Urinary bladder (tissue), 4 donors: ENCODE measurements around the gene CFAP97D1. TPM values are rescaled to one million over a fixed set of nuclear protein-coding genes. Genes with fewer than 3 reads are reported as not detected.

ENCODE experiments used
- DNase-seq: peaks from one replicate; pipeline ENCODE4 v3.0.0-alpha.2; 2015; ENCODE audit errors: extremely low spot score
- H3K27ac ChIP-seq: one replicate; pipeline ENCODE4 v1.5.1; 2013; ENCODE audit warnings: low read depth, mild to moderate bottlenecking, moderate library complexity
- H3K36me3 ChIP-seq: one replicate; pipeline ENCODE4 v1.6.1; 2013; ENCODE audit warnings: mild to moderate bottlenecking, moderate library complexity; ENCODE audit not compliant: insufficient read depth
- H3K4me1 ChIP-seq: one replicate; pipeline ENCODE4 v1.6.1; 2013; ENCODE audit warnings: mild to moderate bottlenecking, moderate library complexity; ENCODE audit not compliant: insufficient read depth
- H3K4me3 ChIP-seq: one replicate; pipeline ENCODE4 v1.5.1; 2013; ENCODE audit warnings: low read depth, low read length
- WGBS: extraction: QIAGEN DNeasy Blood & Tissue Kit; methylation state at CpG from one replicate; pipeline ENCODE4 v1.1.7; 2013; 5-methylcytosine and 5-hydroxymethylcytosine counted together
- polyA plus RNA-seq: library from polyadenylated mRNA; stranded (reverse); fragments of 200-250 nt; gene quantifications from one replicate; pipeline ENCODE4 v1.2.3, GENCODE V29; 2013
- total RNA-seq: library from RNA; depleted of rRNA; stranded (reverse); fragments of >200 nt; gene quantifications from one replicate; pipeline ENCODE4 v1.2.3, GENCODE V29; 2014
- donor health status: healthy with polysubstance abuse.
- donor health status: healthy.

CFAP97D1 gene
- total and polyA plus RNA-seq, 2 donors = 0.05 TPM; not detected in 1

DNA sequence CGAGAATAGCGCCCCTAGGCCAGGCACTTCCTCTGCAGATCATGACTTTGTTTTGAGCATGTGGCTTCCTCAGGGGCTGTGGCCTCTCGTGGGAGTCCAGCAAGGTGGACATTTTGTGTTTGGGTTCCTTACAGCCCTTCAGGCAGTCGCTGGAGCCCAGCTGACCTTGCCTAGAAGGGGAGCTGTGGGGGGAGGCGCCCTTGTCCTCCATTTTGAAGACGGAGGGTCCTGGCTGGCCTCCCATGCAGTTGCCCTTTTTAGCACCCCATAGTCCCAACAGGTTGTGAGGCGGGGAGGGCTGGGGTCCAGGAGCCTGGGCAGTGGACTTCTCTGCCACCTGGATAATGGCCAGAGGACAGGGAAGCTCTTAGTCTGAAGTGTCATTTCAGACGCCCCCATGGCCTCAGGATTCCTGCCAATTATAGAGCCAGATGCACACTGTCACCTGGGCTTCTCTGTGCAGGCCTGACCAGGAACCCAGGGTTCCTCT, 23.0 kb upstream of the CFAP97D1 start:
- no peak overlapping the region for H3K4me3 ChIP-seq
- peaks cover 1% of the 10 kb centered on the region for H3K4me1 ChIP-seq
- H3K27ac ChIP-seq = no peak overlapping the region
- no peak for DNase-seq
- WGBS = 86% methylated on average over 8 of the region's 8 CpGs
- no peaks in the 10 kb centered on the region for H3K36me3 ChIP-seq

GRCh38 chr17:43758086-43758485, 22.1 kb upstream of the CFAP97D1 start:
- DNase-seq = no peak
- no peaks in the 10 kb centered on the region for H3K36me3 ChIP-seq
- H3K27ac ChIP-seq = no peak overlapping the region
- no peak overlapping the region for H3K4me3 ChIP-seq
- H3K4me1 ChIP-seq = peaks cover 1% of the 10 kb centered on the region
- WGBS = 82% methylated on average over 6 of the region's 6 CpGs

DNA sequence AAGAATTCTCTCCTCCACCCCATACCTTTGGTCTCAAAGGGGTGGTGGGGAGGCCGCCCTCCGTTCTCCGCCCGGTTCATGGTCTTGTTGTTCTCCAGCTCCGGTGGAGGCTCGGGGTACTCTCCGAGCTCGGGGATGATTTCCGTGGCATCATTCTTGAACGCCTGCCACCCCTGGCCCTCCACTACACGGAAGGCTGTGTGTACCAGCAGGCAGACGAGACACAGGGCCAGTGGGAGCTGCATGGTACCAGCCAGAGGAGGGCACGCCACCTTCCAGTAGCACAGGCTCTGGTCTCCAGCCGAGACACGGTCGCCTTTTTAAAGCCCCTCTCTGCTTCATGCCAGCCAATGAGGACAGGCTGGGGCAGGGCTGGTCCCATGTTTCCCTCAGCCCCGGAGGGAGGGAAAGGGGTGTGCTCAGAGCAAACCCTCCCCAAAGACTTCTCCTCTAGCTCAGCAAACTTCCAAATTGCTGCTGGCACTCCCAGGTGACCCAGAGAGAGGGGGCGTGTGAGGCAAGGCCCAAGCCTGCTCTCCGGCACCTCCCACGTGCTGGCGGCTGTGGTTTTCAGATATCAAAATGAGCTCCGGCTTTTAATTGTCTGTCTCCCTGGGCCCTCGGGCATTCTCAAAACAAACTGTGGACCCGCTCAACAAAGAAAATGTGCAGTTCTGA, 21.6 kb upstream of the CFAP97D1 start, which contains the start of gene SOST:
Gene SOST, minus strand, starts transcription at position 295 of the 678 bp plus-strand sequence. Its CDS starts 50 bp downstream, at position 245.
- no peak within 1 kb of the TSS for H3K27ac ChIP-seq

GRCh38 chr17:43759836-43760235, 20.4 kb upstream of the CFAP97D1 start:
- Histone ChIP-seq H3K36me3 (no peaks in the 10 kb centered on the region), H3K4me1 (peaks cover under 1% of the 10 kb centered on the region), H3K4me3 (no peak overlapping the region), H3K27ac (no peak overlapping the region)
- DNase-seq = no peak
- 51% methylated on average over 7 of the region's 7 CpGs for WGBS

More for the DNA sequence above, 21.6 kb upstream of the CFAP97D1 start, which contains the start of gene SOST:
- H3K36me3 ChIP-seq = no peaks in the 10 kb centered on the region
- WGBS = 83% methylated on average over 24 of the region's 24 CpGs
- peaks cover 1% of the 10 kb centered on the region for H3K4me1 ChIP-seq
- no peak within 1 kb of the TSS for H3K4me3 ChIP-seq
- DNase-seq = no peak

DNA sequence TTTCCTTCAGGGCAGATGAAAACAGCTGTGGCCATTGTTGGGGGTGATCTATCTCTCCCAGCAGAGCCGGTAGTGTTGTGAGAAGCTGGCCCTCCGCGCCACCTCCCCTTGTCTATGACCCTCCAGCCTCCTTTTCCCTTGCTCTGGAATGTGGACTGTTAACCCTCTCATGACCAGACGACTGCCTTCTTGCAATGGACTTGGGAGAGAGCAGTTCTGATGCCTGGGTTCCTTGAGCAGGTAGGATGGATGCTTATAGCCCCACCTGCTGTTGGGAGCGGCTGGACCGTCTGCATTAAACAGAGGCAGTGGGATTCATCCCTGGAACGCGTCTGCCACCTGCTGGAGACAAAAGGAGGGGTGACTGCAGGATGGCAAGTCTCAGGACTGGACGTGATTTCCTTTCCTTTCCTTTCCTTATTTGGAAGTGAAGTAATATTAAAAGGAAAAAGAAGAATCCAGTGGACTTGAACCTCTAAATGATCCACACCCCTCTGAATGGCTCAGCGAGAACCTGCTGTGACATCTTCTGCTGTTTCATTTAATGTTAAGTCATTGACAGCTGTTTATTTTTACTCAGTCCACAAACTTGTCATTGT, 19.9 kb upstream of the CFAP97D1 start:
- H3K4me3 ChIP-seq = no peak overlapping the region
- WGBS = 5% methylated on average over 10 of the region's 10 CpGs
- no peak overlapping the region for H3K27ac ChIP-seq
- peak; percentile 74 for DNase-seq
- H3K4me1 ChIP-seq = no peaks in the 10 kb centered on the region
- H3K36me3 ChIP-seq = no peaks in the 10 kb centered on the region

GRCh38 chr17:43766413-43767052, 13.7 kb upstream of the CFAP97D1 start:
- Histone ChIP-seq H3K4me1 (no peaks in the 10 kb centered on the region), H3K36me3 (no peaks in the 10 kb centered on the region), H3K4me3 (no peak overlapping the region), H3K27ac (no peak overlapping the region)
- 59% methylated on average over 7 of the region's 7 CpGs for WGBS
- DNase-seq = no peak

DNA sequence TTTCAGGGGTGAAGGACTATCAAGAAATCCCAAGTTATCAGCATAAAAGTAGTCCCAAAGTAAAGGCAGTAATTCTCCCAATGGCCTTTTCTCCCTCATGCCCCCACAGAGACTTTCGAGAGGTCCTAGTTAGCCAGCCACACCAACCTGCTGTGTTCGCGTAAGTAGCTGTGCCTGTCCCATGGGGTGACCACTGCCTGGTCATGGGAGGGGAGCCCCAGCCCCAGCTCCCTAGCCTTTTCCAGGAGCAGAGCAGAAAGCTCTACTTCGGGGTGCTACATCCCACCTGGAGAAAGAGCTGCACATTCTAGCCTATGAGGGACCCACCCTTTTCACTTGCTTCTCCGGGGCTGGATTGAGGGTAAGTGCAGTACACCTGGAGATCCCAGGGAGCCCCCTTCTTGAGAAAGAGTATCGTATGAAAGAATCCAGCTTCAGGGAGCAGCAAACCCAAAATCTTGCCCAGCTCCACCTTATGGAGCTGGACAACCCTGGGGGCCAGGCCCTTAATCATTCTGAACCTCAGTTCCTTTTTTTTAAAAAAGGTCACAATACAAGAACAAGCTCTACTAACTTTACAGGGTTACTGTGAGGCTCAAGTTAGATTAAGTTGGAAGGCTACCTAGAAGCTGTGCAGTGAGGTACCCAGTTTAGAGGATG, 13.1 kb upstream of the CFAP97D1 start:
- Histone ChIP-seq H3K27ac (no peak overlapping the region), H3K4me3 (no peak overlapping the region), H3K4me1 (no peaks in the 10 kb centered on the region), H3K36me3 (no peaks in the 10 kb centered on the region)
- DNase-seq = no peak
- 84% methylated on average over 6 of the region's 6 CpGs for WGBS

DNA sequence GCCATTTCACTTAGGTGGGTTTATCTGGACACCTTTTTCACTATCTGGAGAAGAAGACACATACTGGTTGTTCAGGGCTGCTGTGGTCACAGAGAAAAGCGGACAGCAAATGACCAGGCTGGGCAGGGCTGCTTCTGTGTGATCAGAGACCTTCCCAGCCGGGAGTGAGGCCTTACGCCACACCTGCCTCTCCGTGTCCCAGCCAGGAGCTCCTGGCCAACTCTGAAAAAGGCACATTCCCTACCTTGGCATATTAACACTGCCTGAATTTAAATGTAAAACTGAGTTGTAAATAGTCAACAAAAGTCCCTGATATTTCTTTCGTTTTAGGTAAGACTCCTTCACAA, 12.5 kb upstream of the CFAP97D1 start:
- WGBS = 84% methylated on average over 5 of the region's 5 CpGs
- DNase-seq = no peak
- H3K36me3 ChIP-seq = no peaks in the 10 kb centered on the region
- no peaks in the 10 kb centered on the region for H3K4me1 ChIP-seq
- H3K4me3 ChIP-seq = no peak overlapping the region
- no peak overlapping the region for H3K27ac ChIP-seq

DNA sequence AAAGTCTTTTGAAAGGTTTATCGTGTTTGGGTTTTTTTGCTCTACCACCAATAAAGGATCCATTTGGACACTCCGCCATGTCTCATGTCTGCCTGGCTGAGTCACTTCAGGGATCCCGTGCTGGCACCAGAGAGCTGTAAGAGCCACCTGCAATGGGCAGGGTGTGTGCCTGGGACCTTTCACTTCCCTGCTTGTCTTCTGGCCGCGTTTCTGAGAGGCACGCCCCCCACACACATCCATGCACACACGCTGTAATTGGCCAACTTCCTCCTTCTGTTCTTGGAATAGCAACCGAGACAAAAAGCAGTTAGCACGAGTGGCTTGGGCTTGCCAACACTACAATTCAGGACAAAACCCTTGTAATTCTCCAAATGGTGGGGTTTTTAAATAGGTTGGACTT, 11.9 kb upstream of the CFAP97D1 start:
- Histone ChIP-seq H3K4me1 (no peaks in the 10 kb centered on the region), H3K36me3 (peaks cover 4% of the 10 kb centered on the region), H3K27ac (no peak overlapping the region), H3K4me3 (no peak overlapping the region)
- DNase-seq = no peak
- WGBS = 60% methylated on average over 9 of the region's 9 CpGs

- 89% methylated on average over 7 of the region's 7 CpGs for WGBS
- no peak for DNase-seq
- H3K4me3 ChIP-seq = no peak overlapping the region
- H3K36me3 ChIP-seq = peaks cover 4% of the 10 kb centered on the region
- no peak overlapping the region for H3K27ac ChIP-seq
- H3K4me1 ChIP-seq = no peaks in the 10 kb centered on the region
Observed at GRCh38 chr17:43768943-43769342, 11.3 kb upstream of the CFAP97D1 start.

DNA sequence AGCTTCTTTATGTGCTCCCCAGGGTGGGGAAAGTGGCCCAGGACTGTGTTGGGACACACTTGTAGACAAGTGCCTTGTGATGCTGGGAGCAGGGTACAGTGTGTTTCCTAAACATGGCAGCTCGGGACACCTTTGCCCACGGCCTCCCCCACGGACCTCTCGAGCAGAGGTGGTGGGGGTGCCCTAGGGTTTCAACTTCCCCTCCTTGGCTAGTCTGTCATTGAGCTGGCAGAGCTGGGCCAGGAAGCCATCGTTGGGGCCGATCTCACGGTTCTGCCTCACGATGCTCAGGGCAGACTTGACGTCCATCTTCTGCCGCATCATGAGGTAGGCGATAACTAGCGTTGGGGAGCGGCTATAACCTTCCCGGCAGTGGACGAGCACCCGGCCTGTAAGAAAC, 10.8 kb upstream of the CFAP97D1 start:
- H3K27ac ChIP-seq = no peak overlapping the region
- peaks cover 4% of the 10 kb centered on the region for H3K36me3 ChIP-seq
- H3K4me1 ChIP-seq = no peaks in the 10 kb centered on the region
- H3K4me3 ChIP-seq = no peak overlapping the region
- 92% methylated on average over 16 of the region's 16 CpGs for WGBS
- no peak for DNase-seq

GRCh38 chr17:43769859-43770258, 10.4 kb upstream of the CFAP97D1 start:
- H3K4me3 ChIP-seq = no peak overlapping the region
- H3K4me1 ChIP-seq = no peaks in the 10 kb centered on the region
- no peak overlapping the region for H3K27ac ChIP-seq
- no peak for DNase-seq
- peaks cover 4% of the 10 kb centered on the region for H3K36me3 ChIP-seq
- 95% methylated on average over 11 of the region's 11 CpGs for WGBS

DNA sequence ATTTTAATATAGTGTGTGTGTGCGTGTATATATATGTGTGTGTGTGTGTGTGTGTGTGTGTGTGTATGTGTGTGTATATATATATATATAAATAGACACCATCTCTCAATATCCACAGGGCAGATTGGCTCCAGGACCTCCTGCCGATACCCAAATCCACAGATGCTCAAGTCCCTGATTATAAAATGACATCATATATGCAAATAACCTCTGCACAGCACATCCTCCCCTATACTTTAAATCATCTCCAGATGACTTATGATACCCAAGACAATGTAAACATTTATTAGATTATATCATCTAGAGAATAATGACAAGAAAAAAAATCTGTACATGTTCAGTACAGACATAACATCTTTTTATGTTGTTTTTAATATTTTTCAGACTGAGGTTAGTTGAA, 9.3 kb upstream of the CFAP97D1 start:
- Histone ChIP-seq H3K4me1 (no peaks in the 10 kb centered on the region), H3K27ac (no peak overlapping the region), H3K4me3 (no peak overlapping the region), H3K36me3 (peaks cover 4% of the 10 kb centered on the region)
- DNase-seq = no peak
- WGBS = 84% methylated on average over 2 of the region's 2 CpGs
